Endodermal cell (in vitro differentiated cells): ENCODE data around the gene KCNG4. TPM values are rescaled to one million over a fixed set of nuclear protein-coding genes. Genes with fewer than 3 reads are reported as not detected.

Experiments
- DNase-seq: peaks from one replicate; pipeline ENCODE4 v3.0.0-alpha.2; 2017
- H3K27ac ChIP-seq: 2 replicates; pipeline ENCODE4 v1.5.1; 2013; ENCODE audit warnings: mild to moderate bottlenecking, low read depth, low read length, moderate library complexity
- H3K27me3 ChIP-seq: 2 replicates; pipeline ENCODE4 v1.6.1; 2013; ENCODE audit warnings: mild to moderate bottlenecking, low read length, moderate library complexity; ENCODE audit not compliant: insufficient read depth, control insufficient read depth, poor library complexity, severe bottlenecking
- H3K36me3 ChIP-seq: 2 replicates; pipeline ENCODE4 v1.7.0; 2013; ENCODE audit warnings: mild to moderate bottlenecking, low read length, moderate library complexity; ENCODE audit not compliant: control insufficient read depth, insufficient read depth
- H3K4me1 ChIP-seq: one replicate; pipeline ENCODE4 v1.7.0; 2013; ENCODE audit warnings: low read length; ENCODE audit not compliant: control insufficient read depth, insufficient read depth
- H3K4me3 ChIP-seq: 2 replicates; pipeline ENCODE4 v1.5.1; 2013; ENCODE audit warnings: mild to moderate bottlenecking, low read length, moderate library complexity
- H3K9ac ChIP-seq: 2 replicates; pipeline ENCODE4 v1.6.1; 2013; ENCODE audit warnings: mild to moderate bottlenecking, low read length, moderate library complexity; ENCODE audit not compliant: poor library complexity, severe bottlenecking; ENCODE audit errors: extremely low read depth
- H3K9me3 ChIP-seq: 2 replicates; pipeline ENCODE4 v1.6.1; 2013; ENCODE audit warnings: mild to moderate bottlenecking, low read length, moderate library complexity; ENCODE audit not compliant: control insufficient read depth
- H3K27ac Mint-ChIP-seq: 2 replicates; pipeline ENCODE4 v1.8.0; 2020; ENCODE audit warnings: mixed read lengths
- H3K27me3 Mint-ChIP-seq: 2 replicates; pipeline ENCODE4 v1.8.0; 2021; ENCODE audit warnings: mild to moderate bottlenecking, mixed read lengths; ENCODE audit not compliant: insufficient read depth
- H3K36me3 Mint-ChIP-seq: 2 replicates; pipeline ENCODE4 v1.8.0; 2020; ENCODE audit warnings: low read depth, mixed read lengths
- H3K4me1 Mint-ChIP-seq: 2 replicates; pipeline ENCODE4 v1.8.0; 2020; ENCODE audit warnings: mixed read lengths
- H3K4me3 Mint-ChIP-seq: 2 replicates; pipeline ENCODE4 v1.8.0; 2020; ENCODE audit warnings: mild to moderate bottlenecking, moderate library complexity, mixed read lengths
- H3K9me3 Mint-ChIP-seq: 2 replicates; pipeline ENCODE4 v1.8.0; 2020; ENCODE audit warnings: mild to moderate bottlenecking, mixed read lengths
- CTCF ChIP-seq: fragments of 200-600 bp; sonication (generic); conservative IDR thresholded peaks from 2 replicates; pipeline ENCODE4 v1.5.0; 2021; ENCODE audit warnings: antibody characterized with exemption, mild to moderate bottlenecking
- WGBS, 2 experiments: methylation state at CpG; one replicate each; pipeline versions ENCODE4 v1.1.5 to v1.1.7; 2013; ENCODE audit warnings: missing lambda C conversion rate in 2 of 2, mixed read lengths in 1 of 2; ENCODE audit not compliant: insufficient coverage in 1 of 2, insufficient read length in 1 of 2; 5-methylcytosine and 5-hydroxymethylcytosine counted together
- total RNA-seq, 2 donors: library from RNA; stranded (reverse); fragmentation: NEBNext Ultra II Directional in 1 of 2; extraction: Animal tissue kit (Norgen Biotek cat#: 25700) in 1 of 2; gene quantifications; 2 replicates in 1 of 2; 3 replicates in 1 of 2; pipeline ENCODE4 v1.2.1, GENCODE V29; 2021

KCNG4 gene
- total RNA-seq, 2 donors from 2014 or later: not detected

DNA sequence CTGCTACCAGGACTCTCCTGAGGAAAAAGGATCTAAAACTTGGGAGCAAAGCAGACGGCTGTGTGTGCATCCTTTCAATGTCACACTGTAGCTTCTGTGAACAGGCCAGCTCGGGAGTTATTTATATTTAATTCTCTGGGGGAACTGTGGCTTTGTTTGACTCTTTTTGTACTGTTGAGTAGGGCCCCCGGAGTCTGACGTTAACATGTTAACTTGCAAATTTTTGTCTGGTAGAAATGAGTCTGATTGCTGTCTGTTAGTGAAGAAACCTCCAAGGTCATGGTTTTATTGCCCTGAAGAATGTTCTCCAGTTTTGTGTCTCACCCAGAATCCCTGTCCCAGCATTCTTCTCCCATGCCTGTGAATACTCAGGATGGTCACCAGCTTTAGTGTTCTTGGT, 14.2 kb upstream of the KCNG4 start:
- Histone ChIP-seq H3K9ac (no peak overlapping the region), H3K4me1 (no peaks in the 10 kb centered on the region), H3K27me3 (peaks cover 8% of the 10 kb centered on the region), H3K9me3 (no peaks in the 10 kb centered on the region), H3K27ac (peak overlapping the region; percentile 44), H3K4me3 (no peak overlapping the region), H3K36me3 (no peaks in the 10 kb centered on the region)
- Mint-ChIP-seq H3K4me1 (no peaks in the 10 kb centered on the region), H3K27ac (no peak overlapping the region), H3K36me3 (no peaks in the 10 kb centered on the region), H3K4me3 (no peak overlapping the region), H3K9me3 (peaks cover 7% of the 10 kb centered on the region), H3K27me3 (peaks cover 37% of the 10 kb centered on the region)
- no peak for TF ChIP-seq CTCF
- WGBS, 2 experiments: 82 to 100% methylated on average over 1 to 4 of the region's 4 CpGs
- no peak for DNase-seq

DNA sequence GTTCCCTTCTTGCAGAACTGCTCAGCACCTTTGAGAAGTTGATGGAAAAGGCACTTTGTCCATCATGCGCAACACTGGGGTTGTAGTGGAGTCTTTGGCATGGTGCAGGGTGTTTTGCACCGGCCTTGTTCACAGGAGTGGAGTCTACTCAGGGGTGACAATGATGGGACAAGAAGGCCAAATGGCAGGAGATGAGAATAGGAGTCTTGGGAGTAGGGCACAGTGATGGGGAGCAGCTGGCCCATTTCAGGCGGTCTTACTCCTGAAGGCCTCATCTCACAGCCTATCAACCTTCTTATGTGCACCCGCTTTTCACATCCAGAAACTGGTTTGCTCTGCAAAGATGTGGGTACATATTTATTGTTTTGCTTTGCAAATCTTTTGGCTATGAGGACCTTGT, 13.4 kb upstream of the KCNG4 start:
- no peaks in the 10 kb centered on the region for H3K4me1 ChIP-seq
- H3K27ac ChIP-seq: no peak overlapping the region
- no peak overlapping the region for H3K4me3 ChIP-seq
- Mint-ChIP-seq H3K4me3 (no peak overlapping the region), H3K27me3 (peaks cover 32% of the 10 kb centered on the region), H3K4me1 (no peaks in the 10 kb centered on the region), H3K36me3 (no peaks in the 10 kb centered on the region), H3K27ac (no peak overlapping the region), H3K9me3 (peaks cover 6% of the 10 kb centered on the region)
- H3K9me3 ChIP-seq: no peaks in the 10 kb centered on the region
- no peak for DNase-seq
- H3K36me3 ChIP-seq: no peaks in the 10 kb centered on the region
- H3K27me3 ChIP-seq: peaks cover 8% of the 10 kb centered on the region
- no peak overlapping the region for H3K9ac ChIP-seq
- 71 to 100% methylated on average over 2 to 4 of the region's 4 CpGs for WGBS, 2 experiments
- no peak for TF ChIP-seq CTCF

DNA sequence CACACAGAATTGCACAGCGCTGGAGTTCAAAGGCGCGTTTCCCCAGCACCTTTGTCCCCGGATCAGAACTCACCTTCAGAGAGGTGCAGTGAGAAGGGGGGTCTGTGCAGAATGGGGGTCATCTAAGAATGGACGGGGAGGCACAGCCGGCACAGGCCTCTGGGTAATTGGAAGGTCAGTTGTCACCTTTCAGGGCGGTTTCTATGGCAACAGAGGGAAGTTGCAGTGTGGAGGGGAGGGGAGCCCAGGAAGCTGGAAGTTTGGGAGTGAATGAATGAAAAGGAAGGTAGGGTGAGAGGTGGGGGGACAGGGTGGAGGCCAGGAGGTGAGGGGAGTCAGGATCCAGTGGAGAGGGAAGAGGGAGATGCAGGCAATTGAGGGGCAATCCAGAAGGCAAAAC, 12.4 kb upstream of the KCNG4 start:
- Histone ChIP-seq H3K4me1 (no peaks in the 10 kb centered on the region), H3K9ac (no peak overlapping the region), H3K27ac (no peak overlapping the region), H3K36me3 (no peaks in the 10 kb centered on the region), H3K4me3 (no peak overlapping the region), H3K27me3 (peaks cover 2% of the 10 kb centered on the region), H3K9me3 (no peaks in the 10 kb centered on the region)
- Mint-ChIP-seq H3K27me3 (peaks cover 25% of the 10 kb centered on the region), H3K4me1 (no peaks in the 10 kb centered on the region), H3K27ac (no peak overlapping the region), H3K9me3 (peaks cover 4% of the 10 kb centered on the region), H3K4me3 (no peak overlapping the region), H3K36me3 (no peaks in the 10 kb centered on the region)
- DNase-seq: no peak
- 69 to 100% methylated on average over 2 to 7 of the region's 7 CpGs for WGBS, 2 experiments
- no peak for TF ChIP-seq CTCF
